ENCODE data around the gene AZIN2. TPM values are rescaled to one million over a fixed set of nuclear protein-coding genes. Genes with fewer than 3 reads are reported as not detected.

Gene AZIN2
- total RNA-seq, 6 donors from 2014 or later: 1.5 to 4.8 (median 2.8) TPM

DNA sequence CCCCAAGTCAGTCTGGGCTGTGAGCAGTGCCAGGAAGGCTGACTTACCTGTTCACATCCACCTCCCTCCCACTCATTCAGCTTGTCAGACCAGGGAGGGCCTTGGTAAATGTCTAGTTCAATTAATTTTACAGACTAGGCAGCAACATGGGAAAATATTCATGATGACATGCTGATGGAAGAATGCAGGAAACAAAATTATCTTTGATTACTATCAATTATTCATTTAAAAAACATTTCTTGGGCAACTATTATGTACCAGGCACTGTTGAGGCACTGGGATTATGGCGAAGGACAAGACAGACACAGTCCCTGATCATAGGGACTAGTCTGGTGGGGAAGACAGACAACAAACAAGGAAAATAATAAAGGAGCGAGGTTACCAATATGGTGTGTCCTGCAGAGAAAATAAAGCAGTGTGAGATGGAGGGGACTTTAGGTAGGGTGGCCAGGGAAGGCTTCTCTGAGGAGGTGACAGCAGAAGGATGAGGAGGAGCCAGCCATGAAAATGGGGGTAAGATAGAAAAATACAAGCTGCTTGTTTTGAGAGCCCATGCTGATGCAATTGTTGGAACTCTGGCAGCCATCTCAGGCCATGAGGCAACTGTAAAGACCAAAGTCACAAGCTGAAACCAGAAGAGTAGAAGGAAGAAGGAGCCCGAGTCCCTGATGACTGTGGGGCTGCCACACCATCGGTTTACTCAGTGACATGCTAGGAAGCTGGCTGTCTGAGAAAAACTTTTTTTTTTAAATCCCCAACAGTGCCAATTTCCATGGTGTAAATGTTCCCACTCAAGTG is 86.9 kb downstream of the AZIN2 start:
- H3K27ac ChIP-seq: no peak overlapping the region
- ATAC-seq (ENCODE audit: low FRiP score in 2 of 2) (no peak), DNase-seq (no peak)
- no peaks in the 10 kb centered on the region for H3K9me3 ChIP-seq
- no peaks in the 10 kb centered on the region for H3K27me3 ChIP-seq
- peaks cover 0 to 10% (median 3%) of the 10 kb centered on the region in 4 donors for H3K36me3 ChIP-seq
- 88 to 90% methylated on average over 4 of the region's 4 CpGs for WGBS, 2 donors
- TF ChIP-seq POLR2A (IDR thresholded peaks at IDR 0.05): no peak
- TF ChIP-seq, protein P1, sequence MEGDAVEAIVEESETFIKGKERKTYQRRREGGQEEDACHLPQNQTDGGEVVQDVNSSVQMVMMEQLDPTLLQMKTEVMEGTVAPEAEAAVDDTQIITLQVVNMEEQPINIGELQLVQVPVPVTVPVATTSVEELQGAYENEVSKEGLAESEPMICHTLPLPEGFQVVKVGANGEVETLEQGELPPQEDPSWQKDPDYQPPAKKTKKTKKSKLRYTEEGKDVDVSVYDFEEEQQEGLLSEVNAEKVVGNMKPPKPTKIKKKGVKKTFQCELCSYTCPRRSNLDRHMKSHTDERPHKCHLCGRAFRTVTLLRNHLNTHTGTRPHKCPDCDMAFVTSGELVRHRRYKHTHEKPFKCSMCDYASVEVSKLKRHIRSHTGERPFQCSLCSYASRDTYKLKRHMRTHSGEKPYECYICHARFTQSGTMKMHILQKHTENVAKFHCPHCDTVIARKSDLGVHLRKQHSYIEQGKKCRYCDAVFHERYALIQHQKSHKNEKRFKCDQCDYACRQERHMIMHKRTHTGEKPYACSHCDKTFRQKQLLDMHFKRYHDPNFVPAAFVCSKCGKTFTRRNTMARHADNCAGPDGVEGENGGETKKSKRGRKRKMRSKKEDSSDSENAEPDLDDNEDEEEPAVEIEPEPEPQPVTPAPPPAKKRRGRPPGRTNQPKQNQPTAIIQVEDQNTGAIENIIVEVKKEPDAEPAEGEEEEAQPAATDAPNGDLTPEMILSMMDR (IDR thresholded peaks at IDR 0.05): no peak
- no peak overlapping the region for H3K4me3 ChIP-seq
- no peaks in the 10 kb centered on the region for H3K4me1 ChIP-seq

DNA sequence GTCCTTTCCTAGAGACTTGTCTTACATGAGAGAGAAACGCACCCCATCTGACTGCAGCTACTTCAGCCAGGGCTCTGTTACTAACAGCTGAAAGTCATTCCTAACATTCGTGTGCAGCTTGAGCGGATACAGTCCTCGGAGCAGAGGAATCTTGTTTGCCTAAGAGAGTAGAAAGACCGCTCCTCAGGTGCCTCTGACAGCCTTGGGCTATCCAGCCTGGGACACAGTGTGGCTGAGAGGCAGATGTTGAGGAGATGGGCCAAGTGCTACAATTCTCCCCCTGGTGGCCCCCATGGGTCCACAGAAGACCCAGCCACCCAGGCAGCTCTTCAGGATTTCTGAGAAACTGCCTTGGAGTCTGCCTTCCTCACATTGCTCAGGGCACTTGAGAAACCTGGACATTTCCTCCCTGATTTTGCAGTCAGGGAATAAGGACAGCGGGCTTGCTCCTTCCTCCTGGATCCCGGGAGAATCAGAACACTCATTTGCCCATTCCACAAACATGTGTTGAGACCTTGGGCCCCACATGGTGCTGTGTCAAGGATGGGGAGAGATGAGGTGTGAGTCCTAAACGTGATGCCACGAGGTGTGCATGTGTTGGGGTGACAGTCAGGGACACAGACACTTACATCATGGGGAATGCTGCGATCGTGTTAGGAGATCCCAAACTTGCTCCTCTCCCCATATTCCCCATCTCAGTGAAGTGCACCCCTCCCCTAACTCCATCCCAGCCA is 87.8 kb downstream of the AZIN2 start:
- ATAC-seq (ENCODE audit: low FRiP score in 2 of 2) (no peak), DNase-seq (no peak)
- H3K4me1 ChIP-seq: no peaks in the 10 kb centered on the region
- WGBS, 2 donors: 73 to 79% methylated on average over 11 of the region's 11 CpGs
- no peak overlapping the region for H3K27ac ChIP-seq
- TF ChIP-seq POLR2A (IDR thresholded peaks at IDR 0.05) (no peak), POLR2AphosphoS5 (IDR thresholded peaks at IDR 0.05) (no peak), EP300 (IDR thresholded peaks at IDR 0.05) (no peak)
- TF ChIP-seq, protein P1 (IDR thresholded peaks at IDR 0.05): no peak
- H3K36me3 ChIP-seq: peaks cover 0 to 10% (median 3%) of the 10 kb centered on the region in 4 donors
- H3K9me3 ChIP-seq: no peaks in the 10 kb centered on the region
- H3K27me3 ChIP-seq: no peaks in the 10 kb centered on the region
- H3K4me3 ChIP-seq: no peak overlapping the region

DNA sequence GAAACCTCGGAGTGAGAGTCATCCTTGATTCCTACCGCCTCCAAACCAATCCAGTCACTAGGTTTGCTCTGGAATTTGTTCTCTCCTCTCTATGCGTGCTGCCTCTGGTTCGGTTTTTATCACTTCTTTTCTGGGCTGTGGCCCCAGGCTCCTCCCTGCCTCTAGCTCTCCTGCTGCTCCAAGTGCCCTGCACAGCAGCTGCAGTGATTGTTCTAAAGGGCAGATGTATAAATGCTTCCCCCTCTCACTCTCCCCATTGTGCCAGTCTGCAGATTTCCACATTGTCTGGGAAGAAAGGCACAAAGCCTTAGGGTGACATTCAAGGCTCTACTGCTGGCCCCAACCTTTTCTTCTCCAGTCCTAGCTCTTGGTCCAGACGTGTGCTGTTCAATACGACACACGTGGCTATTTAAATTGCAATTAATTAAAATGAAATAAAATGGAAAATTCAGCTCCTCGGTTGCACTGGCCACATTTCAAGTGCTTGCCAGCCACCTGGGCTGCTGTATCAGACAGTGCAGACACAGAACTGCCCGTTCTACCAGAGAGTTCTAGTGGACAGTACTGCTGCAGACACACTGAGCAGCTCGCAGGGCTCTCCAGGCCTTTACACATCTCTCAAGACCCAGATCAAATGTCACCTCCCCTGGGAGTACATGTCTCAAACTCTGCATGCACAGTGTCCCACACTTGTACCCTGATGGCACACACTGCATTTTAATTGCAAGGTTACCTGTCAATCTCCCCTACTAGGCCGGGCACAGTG is 88.5 kb downstream of the AZIN2 start:
- no peak for DNase-seq
- ATAC-seq (ENCODE audit: low FRiP score in 2 of 2): no peak
- H3K4me3 ChIP-seq: no peak overlapping the region
- H3K9me3 ChIP-seq: no peaks in the 10 kb centered on the region
- WGBS, 2 donors: 73 to 82% methylated on average over 10 to 11 of the region's 11 CpGs
- H3K36me3 ChIP-seq: peaks cover 0 to 7% (median 3%) of the 10 kb centered on the region in 4 donors
- TF ChIP-seq EP300 (IDR thresholded peaks at IDR 0.05) (no peak), POLR2AphosphoS5 (IDR thresholded peaks at IDR 0.05) (no peak), POLR2A (IDR thresholded peaks at IDR 0.05) (no peak)
- TF ChIP-seq, protein P1 (IDR thresholded peaks at IDR 0.05): no peak
- no peak overlapping the region for H3K27ac ChIP-seq
- no peaks in the 10 kb centered on the region for H3K27me3 ChIP-seq
- H3K4me1 ChIP-seq: no peaks in the 10 kb centered on the region

Other genes with a start within 250 kb of the AZIN2 start
- 10 to 100 TPM in 1 of 6 donors, 1 to 10 TPM in 2, under 1 TPM in 1, not detected in 2; 0.30 to 10.3 (median 2.2) TPM for gene FNDC5, start 210.2 kb upstream of the AZIN2 start, total RNA-seq
- gene HPCA, start 194.7 kb upstream of the AZIN2 start, total RNA-seq: not detected
- 10 to 100 TPM; 37.7 to 94.1 (median 58.6) TPM for gene TMEM54, start 179.8 kb upstream of the AZIN2 start, total RNA-seq
- gene RNF19B, start 116.3 kb upstream of the AZIN2 start, total RNA-seq: 10 to 100 TPM; 28.7 to 44.5 (median 37.4) TPM
- 100 to 1,000 TPM in 5 of 6 donors, 10 to 100 TPM in 1; 90.1 to 123 (median 115) TPM for gene AK2, start 44.3 kb upstream of the AZIN2 start, total RNA-seq
- 10 to 100 TPM in 1 of 6 donors, 1 to 10 TPM in 5; 3.8 to 16.8 (median 5.5) TPM for gene TRIM62, start 100.9 kb downstream of the AZIN2 start, total RNA-seq
- gene ZNF362, start 175.3 kb downstream of the AZIN2 start, total RNA-seq: 10 to 100 TPM; 14.9 to 41.0 (median 21.3) TPM
- gene A3GALT2, start 239.9 kb downstream of the AZIN2 start, total RNA-seq: under 1 TPM in 2 of 6 donors, not detected in 4; 0.79 to 0.91 TPM

Measured in upper lobe of left lung (tissue), 6 donors.